ES-I3 (cell line): Measurements from ENCODE around the gene LATS1.

Source experiments
- H3K36me3 ChIP-seq: 2 replicates; pipeline ENCODE4 v1.6.1; 2013; ENCODE audit warnings: mild to moderate bottlenecking, low read length, control low read depth, moderate library complexity; ENCODE audit not compliant: insufficient read depth
- H3K4me1 ChIP-seq: 2 replicates; pipeline ENCODE4 v1.6.1; 2013; ENCODE audit warnings: mild to moderate bottlenecking, control low read depth, low read length; ENCODE audit not compliant: insufficient read depth
- H3K9ac ChIP-seq: 2 replicates; pipeline ENCODE4 v1.6.1; 2013; ENCODE audit warnings: low read depth, mild to moderate bottlenecking, low read length, moderate library complexity
- H3K9me3 ChIP-seq: 2 replicates; pipeline ENCODE4 v1.6.1; 2013; ENCODE audit warnings: mild to moderate bottlenecking, low read length, moderate library complexity; ENCODE audit not compliant: control insufficient read depth, insufficient read depth

The LATS1 gene

DNA sequence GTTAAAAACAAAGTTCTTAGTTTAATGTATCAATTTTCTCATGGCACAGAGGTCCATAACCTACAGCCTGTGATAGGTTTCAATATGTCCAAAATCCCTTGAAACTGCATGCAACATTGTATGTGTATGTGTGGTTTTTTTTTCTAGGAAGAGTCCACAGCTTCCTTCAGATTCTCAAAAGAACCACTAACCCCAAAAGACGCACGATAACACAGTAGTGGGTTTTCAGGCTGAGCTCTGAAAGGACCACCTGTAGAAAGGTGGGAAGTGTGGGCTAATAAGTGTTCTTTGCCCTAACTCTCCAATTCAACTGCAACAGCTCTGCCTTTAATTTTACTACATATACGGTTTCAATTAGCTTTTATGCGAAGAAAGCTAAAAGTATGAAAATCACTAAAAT is 57.9 kb downstream of the LATS1 start:
- H3K36me3 ChIP-seq = peaks cover 3% of the 10 kb centered on the region; the same call in 1 of the 2 replicates
- no peak overlapping the region for H3K9ac ChIP-seq
- H3K9me3 ChIP-seq = no peaks in the 10 kb centered on the region
- H3K4me1 ChIP-seq = no peaks in the 10 kb centered on the region

DNA sequence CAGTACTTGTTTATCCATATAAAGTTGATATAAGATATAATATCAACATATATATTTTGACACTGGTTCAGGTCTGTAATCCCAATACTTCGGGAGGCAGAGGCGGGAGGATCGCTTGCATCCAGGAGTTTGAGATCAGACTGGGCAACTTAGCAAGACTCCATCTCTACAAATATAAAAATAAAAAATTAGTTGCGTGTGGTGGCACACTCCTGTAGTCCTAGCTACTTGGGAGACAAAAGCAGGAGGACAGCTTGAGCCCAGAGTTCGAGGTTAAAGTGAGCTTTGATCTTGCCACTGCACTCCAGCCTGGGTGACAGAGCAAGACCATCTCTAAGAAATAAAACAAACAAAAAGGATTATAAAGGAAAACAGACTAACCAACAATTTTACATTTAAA is 60.5 kb downstream of the LATS1 start:
- Histone ChIP-seq H3K4me1 (no peaks in the 10 kb centered on the region), H3K9ac (no peak overlapping the region), H3K36me3 (peaks cover under 1% of the 10 kb centered on the region; the same call in 1 of the 2 replicates), H3K9me3 (no peaks in the 10 kb centered on the region)

DNA sequence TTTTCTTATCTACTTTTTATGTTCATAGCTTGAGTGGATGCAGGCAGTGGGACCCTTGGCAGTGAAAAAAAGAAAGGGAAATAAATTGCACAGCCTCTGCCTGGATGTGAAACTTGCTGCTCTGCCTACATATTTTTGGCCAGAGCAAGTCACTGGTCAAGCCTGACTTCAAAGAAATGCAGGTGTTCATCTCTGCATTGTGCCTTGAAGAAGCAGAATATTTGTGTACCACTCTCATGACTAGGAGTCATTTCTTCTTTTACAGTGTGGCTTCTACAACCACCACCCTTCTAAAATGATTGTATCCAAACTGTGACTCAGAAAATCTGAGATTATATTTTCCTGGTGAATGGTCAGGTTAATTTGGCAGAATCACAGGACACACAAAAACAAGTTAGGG is 66.8 kb downstream of the LATS1 start:
- Histone ChIP-seq H3K9ac (no peak overlapping the region), H3K4me1 (no peaks in the 10 kb centered on the region), H3K9me3 (no peaks in the 10 kb centered on the region), H3K36me3 (no peaks in the 10 kb centered on the region)

DNA sequence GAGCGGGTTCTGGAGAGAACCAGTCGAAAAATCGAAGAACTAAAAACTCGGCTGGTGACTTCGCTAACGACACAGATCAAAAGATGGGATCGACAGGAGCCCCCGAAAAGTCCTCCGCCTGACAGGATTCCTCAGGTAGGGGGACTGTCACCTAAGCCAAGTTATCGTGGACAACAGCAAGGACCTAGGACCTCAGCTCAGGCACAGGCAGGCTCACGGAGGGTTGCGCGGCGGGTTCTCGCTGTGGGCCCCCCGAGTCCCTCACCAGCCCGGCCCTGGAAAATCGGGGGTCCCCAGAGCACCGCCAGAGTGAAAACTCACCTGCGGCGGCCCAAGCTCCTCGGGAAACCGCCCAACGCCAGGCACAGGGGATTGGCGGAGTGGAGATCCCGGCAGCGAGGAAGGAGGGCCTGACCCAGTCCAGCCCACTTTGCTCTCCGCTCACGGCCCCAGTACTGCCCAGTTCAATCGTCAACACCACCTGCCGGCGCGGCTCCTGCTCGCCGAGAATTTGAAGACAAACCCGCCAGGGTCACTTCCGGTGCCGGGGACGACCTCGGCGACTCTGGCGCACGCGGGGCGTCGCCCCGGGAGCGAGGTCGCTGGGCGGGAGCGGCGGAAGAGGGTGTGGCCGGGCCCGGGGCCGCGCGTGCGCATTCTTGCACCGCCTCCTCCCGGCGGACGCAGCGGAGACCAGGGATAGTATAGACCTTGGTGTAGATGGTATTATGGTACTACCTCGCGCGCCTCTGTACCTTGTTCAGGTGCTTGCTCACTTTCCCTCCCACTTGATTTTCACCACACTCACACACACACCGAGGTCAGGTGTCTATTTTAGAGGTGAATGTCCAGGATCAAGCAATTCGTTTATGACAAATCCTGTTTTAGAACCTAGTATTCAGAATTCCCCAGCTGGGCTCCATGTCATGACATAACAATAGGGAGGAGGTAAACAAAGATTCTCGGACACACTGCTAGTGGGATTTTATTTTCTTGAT is 69.5 kb downstream of the LATS1 start, which contains the start of gene KATNA1:
TSS of gene KATNA1 (minus strand) at position 567 of the 998 bp plus-strand sequence. CDS start 10,167 bp downstream, outside the sequence.
- Histone ChIP-seq H3K36me3 (no peaks in the 10 kb centered on the region), H3K9ac (peak within 1 kb of the TSS; percentile 71), H3K9me3 (no peaks in the 10 kb centered on the region), H3K4me1 (no peaks in the 10 kb centered on the region)

DNA sequence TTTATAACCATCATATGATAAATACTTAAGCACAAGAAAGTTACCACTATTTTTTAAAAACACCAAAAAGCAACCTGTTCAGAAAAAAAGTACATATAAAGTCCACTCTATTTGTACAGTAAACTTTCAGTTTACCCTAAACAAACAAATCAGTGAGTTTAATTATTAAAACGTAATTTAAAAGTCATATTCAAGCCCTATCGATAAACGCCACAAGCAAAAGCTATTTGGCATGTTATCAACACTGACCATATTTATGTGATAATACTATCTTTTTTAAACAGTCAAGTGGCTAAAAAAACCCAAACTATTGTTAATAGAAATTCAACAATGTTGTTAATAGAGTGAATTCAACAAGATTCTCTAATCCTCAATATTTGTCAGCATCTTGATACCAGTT is 71.3 kb downstream of the LATS1 start:
- H3K36me3 ChIP-seq = no peaks in the 10 kb centered on the region
- no peaks in the 10 kb centered on the region for H3K4me1 ChIP-seq
- no peaks in the 10 kb centered on the region for H3K9me3 ChIP-seq
- peak overlapping the region; percentile 71 for H3K9ac ChIP-seq

DNA sequence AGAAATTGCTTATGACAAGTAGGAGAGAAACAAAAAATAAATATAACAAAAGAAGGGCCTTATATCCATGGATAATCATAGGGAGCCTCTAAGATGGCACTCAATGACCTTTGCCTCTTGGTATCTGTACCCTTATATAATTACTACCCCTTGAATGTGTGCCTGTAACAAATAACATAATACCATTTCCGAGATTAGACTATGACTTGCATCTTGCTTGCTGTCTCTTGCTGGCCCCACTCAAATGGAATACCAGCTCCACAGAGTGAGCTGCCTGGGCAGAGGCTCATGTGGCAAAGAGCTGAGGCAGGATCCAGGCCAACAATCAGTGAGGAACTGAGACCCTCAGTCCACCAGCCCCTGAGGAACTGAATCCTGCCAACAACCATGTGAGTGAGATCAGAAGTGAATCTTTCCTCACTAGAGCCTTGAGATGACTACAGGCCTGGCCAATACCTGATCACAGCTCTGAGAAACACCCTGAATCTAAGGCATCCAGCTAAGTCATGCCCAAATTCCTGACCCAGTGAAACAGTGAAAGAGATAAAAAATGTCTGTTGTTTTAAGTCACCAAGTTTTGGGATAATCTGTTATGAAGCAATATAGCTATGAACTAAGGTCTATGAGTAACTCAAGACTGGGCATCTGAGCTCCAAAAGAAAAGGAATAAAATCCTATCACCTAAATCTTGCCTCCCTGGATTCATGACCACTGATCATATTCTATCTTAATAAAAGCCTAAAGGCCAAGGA is 74.9 kb downstream of the LATS1 start:
- Histone ChIP-seq H3K9me3 (no peaks in the 10 kb centered on the region), H3K4me1 (no peaks in the 10 kb centered on the region), H3K9ac (no peak overlapping the region), H3K36me3 (no peaks in the 10 kb centered on the region)

DNA sequence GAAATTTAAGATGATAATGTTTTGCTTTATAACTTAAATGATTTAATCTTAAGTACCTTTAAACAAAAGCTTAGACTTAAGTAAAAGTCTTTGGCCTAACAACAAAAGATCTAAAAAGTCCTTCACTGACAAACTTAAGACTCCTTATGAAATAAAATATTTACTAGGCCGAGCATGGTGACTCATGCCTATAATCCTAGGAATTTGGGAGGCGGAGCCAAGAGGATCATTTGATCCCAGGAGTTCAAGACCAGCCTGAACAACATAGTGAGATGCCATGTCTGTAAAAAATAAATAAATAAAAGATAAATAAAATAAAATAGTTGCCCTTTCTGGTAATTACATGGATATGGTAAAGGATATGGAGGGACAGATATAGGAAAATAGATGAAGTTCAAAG is 81.8 kb downstream of the LATS1 start:
- H3K9me3 ChIP-seq = no peaks in the 10 kb centered on the region
- H3K36me3 ChIP-seq = no peaks in the 10 kb centered on the region; the same call in 1 of the 2 replicates
- no peak overlapping the region for H3K9ac ChIP-seq
- no peaks in the 10 kb centered on the region for H3K4me1 ChIP-seq

DNA sequence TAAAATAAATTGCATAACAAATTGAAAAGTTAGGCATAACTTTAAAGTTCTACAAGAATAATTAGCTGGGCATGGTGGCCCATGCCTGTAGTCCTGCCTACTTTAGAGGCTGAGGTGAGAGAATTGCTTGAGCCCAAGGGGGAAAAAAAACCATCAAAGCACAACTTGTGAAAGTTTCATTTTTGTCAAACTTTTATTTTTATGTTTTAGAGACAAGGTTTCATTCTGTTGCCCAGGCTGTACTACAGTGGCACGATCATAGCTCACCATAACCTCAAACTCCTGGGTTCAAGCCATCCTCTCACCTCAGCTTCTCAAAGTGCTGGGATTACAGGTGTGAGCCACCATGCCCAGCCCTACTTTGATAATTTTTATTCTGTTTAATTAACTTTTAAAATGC is 83.6 kb downstream of the LATS1 start:
- H3K9ac ChIP-seq = no peak overlapping the region
- H3K36me3 ChIP-seq = no peaks in the 10 kb centered on the region; the same call in 1 of the 2 replicates
- H3K9me3 ChIP-seq = no peaks in the 10 kb centered on the region
- H3K4me1 ChIP-seq = no peaks in the 10 kb centered on the region

DNA sequence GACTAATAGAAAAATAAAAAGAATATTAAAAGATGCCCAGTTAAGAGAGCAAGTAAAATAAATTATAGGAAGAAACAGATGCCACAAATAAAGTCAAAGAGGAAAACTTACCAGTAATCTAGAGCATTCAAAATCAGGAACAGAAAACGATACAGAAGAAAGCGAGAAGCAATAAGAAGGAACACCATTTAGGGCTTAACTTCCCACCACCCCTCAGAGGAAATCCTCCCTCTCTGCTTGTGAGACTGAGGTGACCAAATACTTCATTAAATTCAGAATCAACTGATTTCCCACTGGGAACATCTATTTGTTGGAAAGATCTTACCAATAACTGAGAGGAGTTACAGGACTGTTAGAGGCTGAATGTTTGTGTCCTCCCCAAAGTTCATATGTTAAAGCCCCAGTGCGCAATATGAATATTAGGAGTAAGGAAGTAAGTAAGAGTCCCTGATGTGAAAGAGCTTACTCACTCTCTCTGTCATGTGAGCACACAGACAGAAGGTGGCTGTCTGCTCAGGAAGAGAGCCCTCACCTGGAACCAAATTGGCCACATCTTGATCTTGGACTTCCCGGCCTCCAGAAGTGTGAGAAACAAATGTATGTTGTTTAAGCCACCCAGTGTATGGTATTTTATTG is 88.9 kb downstream of the LATS1 start:
- Histone ChIP-seq H3K36me3 (peaks cover 4% of the 10 kb centered on the region; the same call in 1 of the 2 replicates), H3K9me3 (no peaks in the 10 kb centered on the region), H3K9ac (no peak overlapping the region), H3K4me1 (no peaks in the 10 kb centered on the region)

DNA sequence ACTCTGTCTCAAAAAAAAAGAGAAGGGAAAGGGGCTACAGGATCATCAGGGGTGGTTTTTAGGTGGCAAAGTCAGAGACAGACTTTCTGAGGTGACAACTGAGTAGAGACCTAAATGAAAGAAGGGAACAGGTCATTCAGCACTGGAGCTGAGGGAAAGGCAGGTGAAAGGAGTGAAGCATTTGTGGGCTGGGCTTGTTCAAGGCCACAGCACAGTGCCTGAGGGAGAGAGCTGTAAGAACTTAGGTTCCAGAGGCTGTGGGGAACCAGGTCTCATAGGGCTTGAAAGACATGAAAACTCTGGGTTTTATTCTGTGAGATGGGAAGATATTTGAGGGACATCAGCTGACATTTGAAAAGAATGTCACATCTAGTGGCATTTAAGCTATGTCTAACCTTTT is 90.2 kb downstream of the LATS1 start:
- no peaks in the 10 kb centered on the region for H3K9me3 ChIP-seq
- peaks cover 6% of the 10 kb centered on the region; the same call in 1 of the 2 replicates for H3K36me3 ChIP-seq

DNA sequence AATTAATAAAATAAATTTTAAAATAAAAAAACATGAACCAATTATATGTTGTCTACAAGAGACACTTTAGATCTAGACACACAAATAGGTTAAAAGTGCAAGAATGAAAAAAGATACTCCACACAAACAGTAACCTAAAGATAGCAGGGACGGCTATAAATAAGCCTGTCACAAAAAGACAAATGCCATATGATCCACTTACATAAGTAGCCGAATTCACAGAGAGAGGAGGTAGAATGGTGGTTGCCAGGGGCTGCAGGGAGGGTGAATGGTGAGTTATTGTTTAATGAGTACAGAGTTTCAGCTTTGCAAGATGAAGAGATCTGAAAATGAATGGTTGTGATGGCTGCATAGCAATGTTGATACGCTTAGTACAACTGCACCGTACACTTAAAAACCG is 102.1 kb downstream of the LATS1 start:
- H3K4me1 ChIP-seq = no peaks in the 10 kb centered on the region

More for the DNA sequence above, 90.2 kb downstream of the LATS1 start:
- Histone ChIP-seq H3K4me1 (no peaks in the 10 kb centered on the region), H3K9ac (no peak overlapping the region)

DNA sequence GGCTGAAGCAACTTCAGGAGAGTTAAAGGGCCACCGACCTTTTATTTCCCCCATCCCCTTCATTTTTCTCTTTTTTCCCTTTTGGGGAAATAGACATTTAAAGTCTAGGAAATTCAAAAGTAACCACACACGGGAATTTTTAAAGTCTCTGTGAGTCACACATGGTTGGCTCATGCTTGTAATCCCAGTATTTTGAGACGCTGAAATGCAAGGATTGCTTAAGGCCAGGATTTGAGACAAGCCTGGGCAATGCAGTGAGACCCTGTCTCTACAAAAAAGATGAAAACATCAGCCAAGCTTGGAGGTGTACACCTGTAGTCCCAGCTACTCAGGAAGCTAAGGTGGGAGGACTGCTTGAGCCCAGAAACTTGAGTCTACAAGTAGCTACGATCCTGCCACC is 103.6 kb downstream of the LATS1 start:
- Histone ChIP-seq H3K9me3 (0 out of 2 replicates have a peak, but pooled peaks cover 2% of the 10 kb centered on the region), H3K36me3 (no peaks in the 10 kb centered on the region), H3K4me1 (no peaks in the 10 kb centered on the region), H3K9ac (no peak overlapping the region)

More for the DNA sequence above, 102.1 kb downstream of the LATS1 start:
- Histone ChIP-seq H3K9ac (no peak overlapping the region), H3K9me3 (0 out of 2 replicates have a peak, but pooled peaks cover 2% of the 10 kb centered on the region), H3K36me3 (no peaks in the 10 kb centered on the region)

DNA sequence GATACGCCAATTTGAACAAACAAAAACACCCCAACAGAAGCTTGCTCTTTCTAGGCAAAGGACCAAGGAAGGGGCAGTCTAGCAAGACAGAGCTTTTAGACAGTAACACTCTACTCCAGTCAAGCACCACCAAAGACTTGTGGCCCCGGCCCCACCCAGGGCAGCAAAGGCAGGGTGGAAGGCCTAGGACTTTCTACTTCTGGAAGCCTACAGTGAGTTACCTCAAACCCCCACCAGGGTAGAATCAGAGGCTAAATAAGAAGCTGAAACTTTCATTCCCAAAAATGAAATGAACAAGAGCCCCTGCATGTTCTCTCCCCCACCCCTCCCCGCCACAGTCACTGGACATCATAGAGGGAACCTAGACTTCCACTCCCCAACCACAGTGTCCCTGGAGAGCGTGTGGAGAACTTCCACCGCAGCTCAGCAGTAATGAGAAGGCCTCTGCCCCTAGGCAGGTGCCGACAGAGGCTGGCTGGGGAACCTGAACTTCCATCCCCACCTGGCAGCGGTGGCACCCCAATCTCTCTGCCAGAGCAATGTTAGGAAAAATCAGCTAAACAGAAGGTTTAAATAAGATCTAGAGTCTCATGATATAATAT is 109.4 kb downstream of the LATS1 start:
- no peak overlapping the region for H3K9ac ChIP-seq
- no peaks in the 10 kb centered on the region for H3K36me3 ChIP-seq
- no peaks in the 10 kb centered on the region for H3K4me1 ChIP-seq
- H3K9me3 ChIP-seq = 0 out of 2 replicates have a peak, but pooled peaks cover 1% of the 10 kb centered on the region
